ENCODE measurements around the gene PHACTR1.
"Not testable (repeated sequence)": the region's sequence is repeated elsewhere in the genome, so short reads cannot be mapped to it uniquely, and the experiment has no call there.

The PHACTR1 gene

DNA sequence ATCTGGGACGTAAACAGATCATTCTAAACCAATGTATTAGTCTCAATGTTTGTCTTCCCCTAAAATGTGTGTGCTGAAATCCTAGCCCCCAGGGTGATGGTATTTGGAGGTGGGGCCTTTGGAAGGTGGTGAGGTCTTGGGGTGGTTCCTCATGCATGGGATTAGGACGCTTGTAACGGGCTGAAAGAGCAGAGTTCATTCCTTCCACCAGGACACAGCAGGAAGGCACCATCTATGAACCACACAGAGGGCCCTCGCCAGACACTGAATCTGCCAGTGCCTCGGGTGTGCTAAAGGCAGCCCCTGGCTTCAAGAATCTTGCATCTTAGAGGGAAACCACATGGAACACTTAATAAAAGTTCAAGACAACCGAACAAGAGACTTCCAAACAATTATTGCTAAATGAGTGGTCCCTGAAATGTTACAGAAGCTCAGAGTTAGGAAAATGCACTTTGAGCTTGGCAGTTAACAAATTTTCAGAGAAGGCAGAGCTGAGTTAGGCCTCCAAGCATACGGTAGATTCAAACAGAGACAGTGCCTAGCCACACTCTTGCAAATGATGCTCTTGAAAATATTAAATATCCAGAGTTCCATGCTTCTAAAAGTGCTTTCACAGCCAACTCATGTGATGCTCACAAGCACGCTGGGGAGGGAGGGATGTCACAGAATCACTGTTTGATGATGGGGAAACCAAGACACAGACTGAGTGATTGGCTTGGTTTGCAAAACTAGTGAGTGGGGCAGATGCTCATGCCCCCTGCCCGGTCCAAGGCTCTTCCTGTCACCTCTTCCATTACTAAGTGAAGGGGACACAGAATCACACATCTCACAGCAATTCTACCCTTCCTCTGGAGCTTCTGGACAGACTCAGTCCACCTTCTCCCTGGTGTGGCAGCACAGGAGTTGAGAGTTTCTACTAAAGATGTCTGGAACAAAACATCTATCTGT lies 584.4 kb downstream of the PHACTR1 start:
- no peak for DNase-seq

DNA sequence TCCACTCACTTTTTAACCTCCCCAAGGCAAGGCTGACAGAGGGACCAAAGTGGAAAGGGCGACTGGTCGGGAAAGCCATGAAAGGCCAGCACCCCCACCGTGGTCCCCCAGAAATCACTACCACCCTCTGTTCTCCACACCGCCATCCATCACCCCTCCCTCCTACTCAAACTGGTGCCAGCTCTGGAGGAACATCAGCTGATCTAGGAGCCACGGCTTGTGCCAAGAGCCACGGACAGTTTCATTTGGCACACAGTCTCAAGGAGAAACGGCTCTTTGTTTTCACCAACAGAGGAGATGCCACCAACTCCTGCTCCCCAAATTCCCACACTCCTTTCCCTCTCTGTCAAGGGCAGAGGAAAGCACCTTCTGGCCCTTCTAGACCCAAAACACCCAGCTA lies 585.7 kb downstream of the PHACTR1 start:
- DNase-seq: no peak

DNA sequence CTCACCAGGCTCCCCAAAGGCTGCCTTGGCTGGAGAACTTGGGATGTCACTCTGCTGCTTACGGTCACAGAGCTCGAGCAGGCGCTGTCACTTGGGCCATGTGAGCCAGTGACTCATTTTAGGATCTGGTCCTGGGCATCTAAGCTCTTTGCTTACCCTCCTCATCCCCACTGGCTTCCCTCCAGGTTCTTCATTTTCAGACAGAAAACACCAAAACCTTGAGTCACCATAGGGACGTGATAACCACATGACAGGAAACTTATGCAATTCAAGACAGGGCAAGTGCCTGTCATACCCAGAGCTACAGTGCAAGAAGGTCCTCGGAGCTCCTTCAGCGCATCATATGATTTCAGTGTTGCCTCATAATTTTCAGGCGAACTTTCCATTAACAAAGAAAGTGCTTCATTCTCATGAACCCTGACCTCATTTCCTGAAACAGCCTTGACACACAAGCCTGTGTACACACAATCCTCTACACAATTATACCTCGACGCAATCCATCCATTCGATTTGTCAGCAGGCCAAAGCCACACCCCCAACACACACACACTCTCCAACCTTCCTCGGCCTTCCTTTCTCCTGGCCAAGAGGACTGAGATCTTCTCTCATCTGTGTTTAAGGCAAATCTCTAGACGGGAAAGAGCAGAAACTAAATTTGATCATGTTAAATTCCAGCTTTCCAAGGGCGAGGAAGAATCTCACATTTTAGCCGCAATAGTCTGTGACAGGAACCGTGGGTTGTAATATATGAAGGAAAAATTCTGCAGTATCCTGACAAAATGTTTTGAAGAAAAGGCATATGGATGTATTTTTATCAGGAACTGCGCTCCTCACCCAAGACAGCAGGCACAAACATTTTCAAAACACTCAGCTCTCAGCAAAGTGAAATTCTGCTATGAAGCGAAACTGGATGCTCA lies 586.4 kb downstream of the PHACTR1 start:
- DNase-seq: peak; percentile 95

DNA sequence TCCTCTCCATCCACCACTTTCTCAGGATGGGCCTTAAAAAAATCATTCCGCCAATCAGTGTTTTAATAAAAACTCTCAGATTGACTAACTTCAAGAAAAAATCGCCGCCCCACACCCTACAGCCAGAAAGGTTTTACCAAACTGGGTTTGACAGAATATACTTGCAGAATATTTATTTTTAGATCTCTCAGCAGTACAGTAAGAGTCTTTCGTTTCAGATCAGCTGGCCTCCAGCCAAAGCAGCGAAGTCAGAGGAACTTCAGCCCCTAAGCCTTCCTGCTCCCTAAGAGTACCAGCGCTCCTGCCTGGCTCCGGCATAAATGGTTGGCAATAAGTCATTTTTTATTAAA lies 587.1 kb downstream of the PHACTR1 start:
- DNase-seq: peak; percentile 74

DNA sequence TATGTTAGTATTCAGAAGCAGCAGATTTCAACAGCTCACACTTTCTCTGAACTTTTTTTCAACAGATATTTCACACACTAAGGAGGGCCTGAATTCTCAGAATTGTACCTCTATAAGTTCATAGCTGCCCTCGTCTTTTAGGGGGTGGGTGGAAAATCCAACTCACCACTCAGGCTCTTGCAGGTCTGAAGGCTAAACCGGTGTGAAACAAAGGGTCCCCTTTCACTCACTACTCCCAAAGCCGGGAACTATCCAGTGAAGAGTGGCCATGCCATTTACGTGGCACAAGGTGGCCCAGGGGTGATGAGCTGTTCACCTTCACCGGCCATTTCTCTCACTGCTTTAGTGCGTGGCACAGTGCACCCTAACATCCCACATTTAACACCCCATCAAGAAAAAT lies 587.5 kb downstream of the PHACTR1 start:
- DNase-seq: no peak

DNA sequence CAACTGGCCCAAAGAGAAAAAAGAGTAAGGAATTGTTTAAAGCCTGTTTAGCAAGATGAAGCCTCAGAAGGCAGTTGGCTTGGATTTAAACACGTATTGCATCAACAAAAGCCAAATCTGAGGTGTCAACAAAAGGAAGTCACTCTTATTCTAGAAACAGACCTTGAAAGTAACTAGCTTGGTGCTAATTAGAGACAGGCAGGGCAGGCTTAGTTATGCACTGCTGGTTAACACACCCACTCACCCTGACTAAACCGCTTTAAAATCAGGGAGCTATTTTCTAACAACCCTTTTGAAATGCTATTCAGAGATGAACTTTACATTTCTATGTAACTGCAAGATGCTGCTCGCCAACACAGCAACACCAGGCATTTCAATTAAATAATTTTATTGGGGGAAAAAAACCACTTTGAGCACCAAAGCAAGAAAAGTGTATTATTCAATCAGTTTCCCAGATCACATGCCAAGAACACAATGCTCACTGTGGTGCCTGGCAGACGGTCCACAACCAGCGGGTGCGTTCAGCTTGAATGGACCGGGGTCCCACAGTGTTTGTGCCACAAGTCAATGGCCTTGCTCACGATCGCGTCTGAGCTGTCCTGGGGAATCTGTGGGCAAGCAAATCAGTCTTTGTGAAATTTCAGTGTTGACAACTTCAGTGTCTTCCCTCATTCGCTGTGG lies 588.2 kb downstream of the PHACTR1 start:
- DNase-seq: no peak

DNA sequence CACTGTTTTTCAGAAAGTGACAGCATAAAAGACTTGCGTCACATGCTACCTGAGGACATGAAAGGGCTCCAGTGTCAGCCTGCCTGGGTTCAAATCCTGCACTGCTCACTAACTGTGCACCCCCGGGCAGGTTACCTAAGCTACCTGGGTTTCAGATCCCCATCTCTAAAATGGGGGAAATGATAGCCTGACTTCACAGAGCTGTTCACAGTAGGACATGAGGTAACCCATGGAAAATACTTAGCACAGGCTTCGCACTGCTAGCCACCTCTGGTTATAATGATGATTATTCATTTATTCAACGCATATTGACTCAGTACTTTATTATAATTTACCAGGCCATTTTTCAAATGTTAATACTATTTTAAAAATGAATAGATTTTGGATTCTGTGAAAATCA lies 588.7 kb downstream of the PHACTR1 start:
- no peak for DNase-seq

DNA sequence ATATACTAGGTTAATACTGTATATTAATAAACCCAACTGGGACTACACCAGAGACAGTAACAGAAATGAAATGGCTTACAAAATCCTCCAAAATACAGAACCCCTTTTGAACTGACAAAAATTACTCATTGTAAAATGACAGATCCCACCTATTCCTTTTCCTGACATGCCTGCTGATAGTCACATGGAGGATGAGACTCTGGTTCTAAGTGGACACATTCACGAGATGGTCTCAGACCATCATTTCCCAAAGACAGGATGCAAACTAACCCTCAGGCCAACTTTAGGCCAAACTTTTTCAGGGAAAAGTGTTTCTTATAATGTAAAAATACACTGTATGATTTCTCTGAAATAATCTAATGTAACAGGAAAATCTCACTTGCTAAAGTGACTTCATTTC lies 589.2 kb downstream of the PHACTR1 start:
- no peak for DNase-seq

DNA sequence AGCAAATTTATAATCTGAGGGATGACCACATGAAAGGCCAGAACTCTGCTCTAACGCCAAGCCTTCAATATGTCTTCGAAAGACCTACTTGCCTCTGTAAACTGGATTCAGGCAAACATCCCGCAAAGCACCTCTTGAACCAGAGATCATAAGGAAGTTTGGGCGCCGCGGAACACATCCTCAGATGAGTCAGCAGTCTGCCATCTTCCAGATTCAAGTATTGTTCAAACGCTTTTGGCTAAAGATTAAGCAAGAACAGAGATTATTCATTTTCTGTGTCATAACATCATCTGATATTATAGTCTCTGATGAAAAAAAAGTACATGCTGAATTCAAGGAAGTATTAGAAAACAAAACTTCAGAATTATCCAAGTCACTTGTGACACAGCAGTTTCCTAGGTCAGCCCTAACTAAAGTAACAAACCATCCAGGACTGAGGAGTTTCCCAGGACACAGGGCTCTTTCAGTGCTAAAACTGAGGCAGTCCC lies 591.0 kb downstream of the PHACTR1 start:
- DNase-seq: peak; percentile 47

DNA sequence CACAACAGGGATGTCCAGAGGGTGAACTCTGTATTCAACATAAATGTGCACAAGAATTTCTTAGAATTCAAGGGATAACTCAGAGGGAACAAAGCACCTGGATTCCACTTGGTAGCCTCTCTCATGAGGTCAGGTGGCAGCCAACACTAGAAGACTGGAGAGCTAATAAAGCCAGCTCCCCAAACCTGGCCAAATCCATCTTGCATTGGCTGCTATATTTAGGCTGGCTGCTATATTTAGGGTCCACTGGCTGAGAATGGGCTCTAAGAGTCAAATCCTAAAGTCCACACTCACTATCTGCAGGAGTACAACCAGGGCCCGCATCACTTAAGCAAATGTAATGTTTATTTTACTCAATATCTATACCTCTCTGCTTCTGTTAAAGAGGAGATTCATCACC lies 591.8 kb downstream of the PHACTR1 start:
- no peak for DNase-seq

DNA sequence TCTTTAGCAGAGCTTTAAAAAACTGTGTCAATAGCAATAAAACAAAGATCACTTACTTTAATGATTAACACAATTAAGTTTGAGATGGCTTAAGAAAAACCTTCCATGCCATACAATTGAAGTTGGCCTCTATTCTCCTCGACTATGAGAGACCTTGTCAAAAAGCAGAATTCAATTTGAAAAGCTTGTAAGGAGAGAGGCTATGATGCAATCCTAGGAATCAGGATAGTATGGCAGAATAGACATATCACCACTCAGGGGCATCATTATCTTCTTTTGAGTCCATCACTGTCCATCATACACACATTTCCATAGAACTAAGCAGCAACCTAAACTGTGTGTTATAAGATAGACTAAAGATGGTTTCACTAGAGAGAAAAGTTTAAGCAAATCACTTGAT lies 594.6 kb downstream of the PHACTR1 start:
- DNase-seq: no peak

DNA sequence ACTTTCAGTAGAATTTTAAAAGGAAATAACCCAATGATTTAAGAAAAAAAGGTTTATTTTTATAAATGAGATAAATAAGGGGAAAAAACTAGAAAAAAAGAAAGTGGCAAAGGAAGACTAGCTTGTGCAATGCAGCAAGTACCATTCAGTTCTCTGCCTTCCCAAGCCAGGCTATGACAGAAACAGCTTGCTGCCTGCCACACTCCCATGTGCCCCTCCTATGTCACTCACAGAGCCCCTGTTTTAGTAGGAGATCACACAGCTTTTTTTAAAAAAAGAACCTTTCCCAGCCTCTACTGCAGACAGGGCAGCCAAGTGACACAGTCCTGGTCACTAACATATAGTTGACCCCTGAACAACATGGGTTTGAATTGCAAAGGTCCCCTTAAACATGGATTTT lies 598.2 kb downstream of the PHACTR1 start:
- DNase-seq: no peak

DNA sequence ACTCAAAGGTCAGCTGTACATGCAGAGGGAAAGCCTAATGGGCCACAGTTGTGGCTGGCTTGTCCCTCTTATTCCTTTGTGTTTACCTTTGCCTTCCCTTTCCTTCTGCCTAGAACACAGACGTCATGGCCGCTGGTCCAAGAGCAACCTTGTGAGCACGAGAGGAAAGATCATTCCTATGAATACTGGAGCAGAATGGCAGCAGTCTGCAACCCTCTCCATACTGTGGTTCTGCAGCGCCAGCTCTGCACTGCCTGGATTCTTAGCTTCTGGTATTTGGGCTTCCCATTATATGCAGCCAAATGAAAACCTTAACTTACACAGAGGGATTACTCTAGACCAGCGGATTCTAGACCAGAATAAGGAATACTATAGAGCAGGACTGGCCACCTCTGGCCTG lies 599.3 kb downstream of the PHACTR1 start:
- DNase-seq: no peak

DNA sequence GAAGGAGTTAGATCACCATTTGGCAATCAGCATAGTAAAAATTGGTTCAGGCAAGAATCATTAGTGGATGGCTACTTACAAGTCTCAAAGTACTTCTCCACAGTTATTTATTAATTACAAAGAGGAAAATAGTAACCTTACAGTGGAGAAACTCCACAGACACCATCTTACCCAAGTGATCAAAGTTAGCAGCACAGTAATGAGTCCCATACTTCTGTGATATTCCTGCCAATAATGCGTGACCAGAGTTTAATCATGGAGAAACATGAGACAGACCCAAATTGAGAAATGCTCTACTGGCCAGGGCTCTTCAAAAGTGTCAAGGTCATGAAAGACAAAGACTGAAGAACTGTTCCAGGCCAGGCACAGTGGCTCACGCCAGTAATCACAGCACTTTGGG lies 602.3 kb downstream of the PHACTR1 start:
- DNase-seq: no peak

DNA sequence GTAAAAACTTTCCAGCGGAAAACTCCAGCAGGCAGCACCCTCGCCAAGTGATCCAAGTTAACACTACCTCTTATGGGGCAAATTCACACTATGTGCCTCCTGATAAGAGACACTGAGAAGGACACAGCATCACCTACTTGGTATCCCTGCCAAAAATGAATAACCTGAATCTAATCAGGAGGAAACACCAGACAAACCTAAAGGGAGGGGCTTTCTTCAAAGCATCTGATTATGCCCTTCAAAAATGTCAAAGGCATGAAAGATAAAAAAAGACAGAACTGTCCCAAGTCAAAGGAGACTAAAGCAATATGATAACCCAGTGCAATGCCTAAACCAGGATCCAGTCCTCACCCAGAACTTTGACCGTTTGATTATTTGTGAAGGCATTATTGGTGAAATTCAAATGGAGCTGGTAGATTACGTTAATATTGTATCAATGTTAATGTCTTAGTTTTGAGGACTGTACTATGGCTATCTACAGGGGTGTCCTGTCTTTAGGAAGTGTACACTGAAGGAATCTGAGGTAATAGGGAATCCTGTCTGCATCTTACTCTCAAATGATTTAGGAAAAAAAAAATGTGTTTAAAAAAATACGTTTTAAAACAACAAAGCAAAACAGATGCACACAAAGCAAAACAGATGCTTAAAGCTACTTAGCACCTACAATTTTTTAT lies 603.5 kb downstream of the PHACTR1 start:
- peak; percentile 90 for DNase-seq

DNA sequence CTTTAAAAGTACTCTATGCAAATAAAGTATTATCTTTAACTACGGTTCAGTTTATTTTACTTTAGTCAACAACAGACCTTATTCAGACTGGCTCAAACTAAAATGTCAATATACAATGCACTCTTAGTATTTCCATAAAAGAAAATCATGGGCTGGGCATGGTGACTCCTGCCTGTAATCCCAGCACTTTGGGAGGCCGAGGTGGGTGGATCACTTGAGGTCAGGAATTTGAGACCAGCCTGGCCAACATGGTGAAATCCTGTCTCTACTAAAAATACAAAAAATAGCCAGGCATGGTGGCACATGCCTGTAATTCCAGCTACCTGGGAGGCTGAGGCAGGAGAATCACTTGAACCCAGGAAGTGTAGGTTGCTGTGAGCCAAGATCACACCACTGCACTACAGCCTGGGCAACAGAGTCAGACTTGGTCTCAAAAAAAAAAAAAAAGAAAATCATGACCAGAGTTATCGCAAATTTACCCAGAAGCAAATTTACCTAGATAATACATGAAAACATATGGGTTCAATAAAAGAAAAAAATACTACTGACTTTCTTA lies 609.5 kb downstream of the PHACTR1 start:
- DNase-seq: not testable (repeated sequence)

DNA sequence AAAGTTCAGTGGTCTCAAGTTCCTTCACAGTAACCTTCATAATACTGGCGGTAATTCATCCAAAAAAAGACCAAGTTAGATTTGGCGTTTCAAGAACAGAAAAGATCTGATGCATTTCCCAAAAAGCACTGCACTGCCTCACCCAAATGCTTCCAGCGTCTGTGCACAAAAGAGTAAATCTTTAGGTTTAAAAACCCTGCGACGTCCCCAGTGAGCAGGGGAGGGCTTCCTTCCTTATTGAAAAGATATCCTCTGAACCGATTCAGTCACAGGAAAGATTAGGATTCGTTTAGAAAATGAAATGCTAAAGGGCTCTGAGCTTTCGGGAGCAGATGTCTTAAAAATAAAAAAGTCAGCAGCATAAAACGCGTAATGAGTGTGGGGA lies 611.1 kb downstream of the PHACTR1 start:
- peak; percentile 57 for DNase-seq

DNA sequence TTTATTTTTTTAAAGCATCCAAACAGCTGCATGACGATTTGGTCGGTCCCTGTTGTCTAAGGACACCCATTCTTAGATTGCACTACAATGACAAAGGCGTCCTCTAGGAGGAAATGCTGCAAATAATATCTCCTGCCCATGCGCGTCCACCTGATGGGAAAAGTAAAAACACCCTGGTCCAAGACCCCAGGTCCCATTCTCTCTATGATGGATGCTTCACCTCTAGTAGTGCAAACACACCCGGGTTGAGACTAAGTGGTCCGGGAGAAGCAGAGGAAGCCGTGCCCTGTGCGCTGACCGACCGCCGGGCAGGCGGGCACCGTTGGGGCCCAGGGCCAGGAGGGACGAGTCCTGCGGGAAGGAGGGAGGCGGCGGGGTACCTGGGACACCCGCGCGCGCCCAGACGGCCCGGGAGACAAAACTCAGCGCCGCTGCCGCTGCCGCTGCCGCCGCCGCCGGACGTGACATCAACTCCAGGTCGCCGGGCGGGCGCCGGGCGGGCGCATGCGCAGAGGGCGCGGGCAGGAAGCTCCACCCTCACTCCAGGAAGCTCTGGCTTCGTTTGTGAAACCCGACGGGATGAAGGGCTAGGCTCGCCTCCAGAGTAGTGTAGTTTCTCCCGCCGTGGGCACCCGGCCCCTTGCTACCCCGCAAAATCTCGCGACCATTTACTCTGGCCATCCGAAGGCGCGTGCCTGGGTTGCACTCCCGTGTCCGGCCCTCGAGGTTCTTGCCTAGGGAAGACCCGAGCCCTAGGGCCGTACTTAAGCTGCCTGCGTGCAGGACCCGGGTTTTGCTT lies 611.7 kb downstream of the PHACTR1 start, which contains the start of gene TBC1D7:
Gene TBC1D7, minus strand, starts transcription at position 462 of the 799 bp plus-strand sequence. CDS start 1,639 bp downstream, outside the sequence.
- peak; percentile 95 for DNase-seq

DNA sequence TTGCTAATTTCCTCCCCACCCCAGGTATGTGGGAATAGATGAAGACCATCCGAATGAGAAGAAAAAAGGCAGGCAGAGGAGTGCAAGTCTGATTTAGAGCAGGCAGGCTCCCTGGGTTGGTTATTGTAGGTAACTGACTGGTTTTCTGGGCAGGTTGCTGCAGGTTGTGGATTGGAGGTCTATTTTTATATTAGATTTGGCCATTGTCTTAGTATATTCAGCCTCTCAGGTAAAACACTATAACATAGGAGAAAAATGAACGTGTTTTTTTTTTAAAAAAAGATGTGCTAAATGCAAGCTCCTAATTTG lies 612.3 kb downstream of the PHACTR1 start:
- DNase-seq: no peak

DNA sequence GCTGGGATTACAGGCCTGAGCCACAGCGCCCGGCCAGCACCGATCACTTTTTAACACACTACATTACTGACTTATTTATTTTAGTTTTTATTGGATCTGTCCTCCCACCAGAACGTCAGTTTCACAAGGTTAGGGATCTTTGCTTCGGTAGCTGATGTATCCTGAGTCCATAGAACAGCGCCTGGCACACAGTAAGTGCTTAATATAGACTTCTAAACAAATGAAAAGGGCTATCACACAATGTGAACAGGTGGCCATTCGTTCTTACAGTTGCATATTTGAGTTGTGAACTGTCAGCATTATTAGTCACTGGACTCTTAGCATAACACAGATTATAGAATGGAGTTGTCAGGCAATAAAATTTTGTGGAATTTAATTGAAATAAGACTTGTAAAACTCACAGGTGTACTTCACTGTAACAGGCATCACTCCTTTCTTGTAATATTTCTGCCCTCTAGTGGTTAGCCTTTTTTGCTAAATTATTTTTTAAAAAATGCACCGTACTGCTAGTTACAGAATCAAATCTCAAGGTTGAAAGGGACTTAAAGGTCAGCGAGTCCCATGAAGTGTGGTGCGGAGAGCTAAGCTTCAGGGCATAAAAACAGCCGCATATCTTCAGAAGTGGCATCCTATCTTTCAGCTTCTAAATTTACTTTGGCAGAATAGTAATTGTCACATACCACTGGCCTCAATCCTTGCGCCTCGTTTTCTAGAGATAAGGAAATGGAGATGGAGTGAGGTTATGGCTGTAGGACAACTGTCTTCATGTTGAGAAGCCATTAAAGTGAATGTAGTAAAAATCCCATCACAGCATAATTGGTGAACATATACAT lies 615.2 kb downstream of the PHACTR1 start:
- DNase-seq: peak; percentile 78

DNA sequence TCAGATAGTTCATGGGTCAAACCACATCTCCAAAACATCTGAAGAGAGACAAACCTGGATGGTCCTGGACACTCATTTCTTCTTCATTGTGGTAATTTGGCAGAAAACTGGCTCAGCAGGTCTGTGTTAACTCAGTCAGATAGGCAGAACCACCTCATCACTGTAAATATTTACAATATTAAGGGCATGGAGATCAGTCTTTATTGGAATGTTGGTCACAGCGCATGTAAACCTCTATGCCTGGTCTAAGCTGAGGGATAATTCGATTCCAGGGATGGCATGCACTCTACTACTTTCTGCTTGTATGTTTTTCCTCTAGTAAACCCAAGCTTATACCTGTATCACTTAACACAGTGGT lies 615.8 kb downstream of the PHACTR1 start:
- DNase-seq: no peak
